ENCODE measurements around the gene RASA1.
A peak's percentile ranks its signal among the peaks of the same experiment; 100 is the strongest.

The RASA1 gene

DNA sequence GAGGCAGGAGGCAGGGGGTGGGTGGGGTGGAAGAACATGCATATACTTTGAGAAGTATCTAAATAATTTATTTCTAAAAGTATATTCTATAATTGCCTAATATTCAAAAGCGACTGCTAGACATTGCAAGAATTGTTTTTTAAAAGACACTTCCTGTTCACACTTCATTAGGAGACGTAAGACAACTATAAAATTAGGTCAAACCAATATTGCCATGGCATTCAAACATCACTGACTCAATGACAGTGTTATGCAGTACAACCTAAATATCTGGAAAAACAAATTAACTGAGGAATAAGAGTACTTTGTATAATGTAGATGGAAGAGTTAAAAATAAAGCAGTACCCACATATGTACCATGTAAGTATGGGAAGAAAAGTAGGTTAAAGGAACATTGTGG, 140.5 kb downstream of the RASA1 start:
- DNase-seq = no peak

GRCh38 chr5:87410931-87411330, 143.2 kb downstream of the RASA1 start:
- no peak for DNase-seq

GRCh38 chr5:87411586-87411972, 143.9 kb downstream of the RASA1 start:
- no peak for DNase-seq

- DNase-seq = peak; percentile 25
Observed at GRCh38 chr5:87411973-87412629, 144.4 kb downstream of the RASA1 start.

DNA sequence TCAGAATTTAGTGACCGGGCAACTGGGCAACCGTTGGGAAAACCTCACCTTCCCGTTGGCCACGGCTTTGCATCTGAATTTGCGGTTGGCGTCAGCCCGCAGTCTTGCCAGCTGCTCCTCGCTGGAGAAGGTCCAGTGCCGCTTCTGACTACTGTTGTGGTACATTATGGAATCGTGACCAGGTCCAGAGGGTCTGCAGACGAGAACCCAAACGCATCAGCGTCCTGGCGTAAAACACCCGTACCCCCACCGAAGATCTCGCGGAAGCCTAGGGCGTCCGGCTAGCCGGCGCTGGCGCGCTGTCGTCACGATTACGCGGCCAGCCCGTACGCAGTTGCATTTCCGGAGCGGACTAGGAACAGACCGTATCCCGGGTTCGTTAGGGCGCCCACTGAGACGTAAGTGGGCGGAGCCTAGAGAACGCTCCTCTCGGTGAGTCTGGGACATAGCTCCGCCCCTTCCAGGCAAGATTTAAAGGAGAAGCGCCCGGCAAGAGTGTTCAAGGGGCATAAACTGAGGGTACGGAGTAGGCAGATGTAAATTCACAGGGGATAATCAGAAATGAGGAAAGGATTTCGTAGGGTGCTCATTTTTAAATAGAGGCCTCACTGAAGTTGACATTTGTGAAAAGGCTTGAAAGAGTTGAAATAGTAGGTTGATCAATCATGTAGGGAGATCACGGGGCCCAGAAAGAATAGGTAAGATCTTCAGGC, 145.1 kb downstream of the RASA1 start, which contains the start of gene CCNH:
Gene CCNH (minus strand): TSS at position 301 of the 713 bp plus-strand sequence. CDS start 136 bp downstream, at position 165.
- peak; percentile 97 for DNase-seq

DNA sequence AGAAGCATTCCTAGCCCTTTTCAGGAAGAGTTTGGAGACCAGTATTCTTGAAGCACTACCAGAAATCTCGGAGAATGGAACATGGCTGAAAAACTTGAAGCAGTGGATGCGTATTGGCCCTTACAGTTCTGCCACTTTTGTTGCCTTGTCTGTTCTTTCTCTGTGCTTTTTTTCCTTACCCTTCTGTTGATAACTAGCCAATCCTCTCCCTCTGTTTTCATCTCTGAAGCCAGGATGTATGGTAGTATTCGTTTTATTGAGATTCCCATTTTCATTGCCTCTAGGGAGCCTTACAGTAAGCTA, 145.6 kb downstream of the RASA1 start:
- no peak for DNase-seq

- no peak for DNase-seq
Observed at GRCh38 chr5:87418506-87418905, 150.8 kb downstream of the RASA1 start.

DNA sequence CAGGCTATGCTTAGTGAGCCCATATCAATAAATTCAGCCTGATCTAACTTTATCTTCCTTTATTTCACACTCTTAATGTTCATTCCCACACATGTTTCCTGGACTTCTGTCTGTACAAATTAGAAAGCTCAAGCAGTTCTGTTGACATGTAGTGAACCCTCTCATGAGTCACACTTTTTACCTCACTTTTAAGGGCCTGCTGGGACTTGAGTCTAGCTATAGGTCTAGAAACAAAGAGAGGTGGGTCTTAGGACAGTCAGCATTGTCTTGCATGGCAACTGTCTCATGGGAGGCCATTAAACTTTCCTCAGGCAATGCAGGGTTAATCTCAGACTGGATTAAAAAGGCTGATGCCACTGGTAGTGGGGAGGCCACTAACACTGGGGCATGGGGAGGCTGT, 153.6 kb downstream of the RASA1 start:
- DNase-seq = no peak

DNA sequence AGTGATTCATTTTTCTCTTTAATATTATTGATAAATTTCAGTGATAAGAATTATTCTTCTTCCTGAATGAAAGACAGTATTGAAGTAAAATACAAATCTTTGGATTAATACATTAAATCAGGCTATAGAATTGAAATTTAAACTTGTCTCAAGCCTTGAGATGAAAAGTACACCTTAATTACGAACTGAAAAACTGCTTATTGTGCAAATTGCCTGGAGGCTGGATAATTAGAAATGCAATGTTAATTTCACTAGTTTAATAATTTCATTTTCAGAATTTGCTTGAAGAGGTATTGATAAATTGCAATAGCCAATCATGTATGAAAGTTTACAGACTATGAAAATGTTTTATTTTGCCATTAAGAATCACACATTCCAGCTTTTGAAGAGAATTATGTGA, 156.1 kb downstream of the RASA1 start:
- DNase-seq = no peak

- no peak for DNase-seq
Observed at GRCh38 chr5:87430863-87431457, 163.3 kb downstream of the RASA1 start.

GRCh38 chr5:87432460-87432859, 164.8 kb downstream of the RASA1 start:
- no peak for DNase-seq

DNA sequence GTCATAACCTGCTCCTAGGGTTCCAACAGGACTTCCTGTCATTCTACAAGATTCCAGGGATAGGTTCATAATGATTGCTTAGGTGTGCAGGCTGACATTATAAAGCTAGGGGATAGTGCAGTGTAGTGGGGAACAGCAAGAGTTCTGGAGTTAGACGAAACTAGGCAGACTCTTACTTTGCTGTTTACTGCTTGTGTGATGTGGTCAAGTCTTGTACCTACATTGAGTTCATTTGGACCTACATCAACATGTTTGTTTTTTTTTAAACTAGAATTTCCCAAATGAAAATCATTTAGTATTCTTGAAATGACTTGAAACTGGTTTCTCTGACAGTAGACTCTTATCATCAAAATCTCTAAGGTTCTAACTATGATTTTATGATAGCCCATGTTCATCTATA, 166.3 kb downstream of the RASA1 start:
- DNase-seq = no peak

GRCh38 chr5:87434461-87434860, 166.8 kb downstream of the RASA1 start:
- DNase-seq = no peak

DNA sequence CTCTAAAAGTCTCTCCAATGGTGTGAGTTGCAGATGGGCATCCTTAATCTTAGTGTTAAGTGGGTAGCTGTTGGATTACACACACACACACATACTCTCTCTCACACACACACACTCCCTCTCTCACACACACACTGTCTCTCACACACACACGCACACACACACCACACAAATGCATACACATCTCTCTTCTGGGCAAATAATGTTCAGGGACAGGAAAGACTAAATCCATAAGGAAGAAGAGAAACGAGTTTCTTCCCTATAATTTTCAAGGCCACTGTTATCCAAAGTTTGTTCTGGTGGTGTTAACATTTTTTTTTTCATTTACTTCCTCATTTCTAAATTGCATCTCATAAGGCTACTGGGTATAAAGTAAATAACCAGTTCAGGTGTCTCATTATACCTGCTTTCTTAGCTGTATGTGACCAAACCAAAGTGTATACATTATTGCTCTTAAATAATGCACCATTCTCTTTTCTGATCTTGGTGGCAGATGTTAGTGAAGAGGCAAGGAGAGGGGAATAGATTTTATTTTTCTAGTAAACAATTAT, 167.5 kb downstream of the RASA1 start:
- no peak for DNase-seq

DNA sequence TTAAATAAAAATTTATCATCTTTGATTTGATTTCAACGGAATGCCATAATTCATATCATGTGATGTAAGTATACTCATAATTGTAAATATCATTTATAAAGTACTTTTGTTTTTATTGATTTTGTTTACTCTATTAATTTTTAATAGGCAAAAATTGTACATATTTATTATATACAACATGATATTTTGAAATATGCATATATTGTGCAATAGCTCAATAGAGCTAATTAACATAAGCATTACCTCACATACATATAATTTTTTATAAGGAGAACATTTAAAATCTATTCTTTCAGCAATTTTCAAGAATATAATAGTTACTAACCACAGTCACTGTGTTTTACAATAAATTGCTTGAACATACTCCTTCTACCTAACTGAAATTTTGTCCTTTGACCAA, 170.0 kb downstream of the RASA1 start:
- DNase-seq = no peak

- DNase-seq = no peak
Observed at GRCh38 chr5:87438231-87438630, 170.5 kb downstream of the RASA1 start.

Measured in GDM1 (cell line).